ENCODE data around the gene TLCD4.

- no peak for TF ChIP-seq CTCF (IDR thresholded peaks at IDR 0.05; ENCODE audit: low read depth, low read length)
- no peak for TF ChIP-seq EZH2phosphoT487 (IDR thresholded peaks at IDR 0.05; ENCODE audit: low read depth)
Observed at GRCh38 chr1:95145493-95145892, 28.3 kb downstream of the TLCD4 start.
